Endothelial cell of umbilical vein (primary cell): ENCODE data around the gene OASL.

Source experiments
- CTCF ChIP-seq, 2 donors: IDR thresholded peaks; 1 replicate in 1 of 2; 2 replicates in 1 of 2; pipeline ENCODE4 v1.5.1; 2011; ENCODE audit warnings: low read length in 2 of 2, mild to moderate bottlenecking in 2 of 2, moderate library complexity in 2 of 2, control low read depth in 1 of 2, inconsistent platforms in 1 of 2, low read depth in 1 of 2; ENCODE audit not compliant: insufficient read depth in 1 of 2; ENCODE audit errors: extremely low read depth in 1 of 2
- EZH2 ChIP-seq: IDR thresholded peaks from 2 replicates; pipeline ENCODE4 v1.6.1; 2012; ENCODE audit warnings: borderline replicate concordance, low read depth, mild to moderate bottlenecking, moderate library complexity, low read length, inconsistent platforms; ENCODE audit not compliant: severe bottlenecking
- JUN ChIP-seq: IDR thresholded peaks from 2 replicates; pipeline ENCODE4 v1.6.1; 2011; ENCODE audit warnings: borderline replicate concordance, low read depth; ENCODE audit not compliant: insufficient read length, insufficient read depth
- POLR2AphosphoS5 ChIP-seq: IDR thresholded peaks from 2 replicates; pipeline ENCODE4 v1.6.1; 2012; ENCODE audit warnings: low read depth, mild to moderate bottlenecking, control low read depth, low read length, moderate library complexity; ENCODE audit not compliant: insufficient read depth

- TF ChIP-seq CTCF (IDR thresholded peaks at IDR 0.05; ENCODE audit: extremely low read depth in 1 of 2, insufficient read depth in 1 of 2, low read depth in 1 of 2, low read length in 2 of 2) (no peak), JUN (no peak), POLR2AphosphoS5 (no peak), EZH2 (no peak)
Measured at GRCh38 chr12:121011820-121012219, 27.2 kb downstream of the OASL start.
